Activated T-cell treated with anti-CD3 and anti-CD28 coated beads, Interleukin-2, amount 50 U/mL, for 24 hours (primary cell): ENCODE measurements around the gene EPB41L5.
"Not testable (repeated sequence)": the region's sequence is repeated elsewhere in the genome, so short reads cannot be mapped to it uniquely, and the experiment has no call there.

Source experiments
- DNase-seq: peaks from one replicate; pipeline ENCODE4 v3.0.0-alpha.2; 2020
- H3K27ac Mint-ChIP-seq: 2 replicates; pipeline ENCODE4 v1.8.0; 2020; ENCODE audit warnings: mild to moderate bottlenecking, mixed read lengths
- H3K27me3 Mint-ChIP-seq: 2 replicates; pipeline ENCODE4 v1.8.0; 2020; ENCODE audit warnings: mixed read lengths
- H3K36me3 Mint-ChIP-seq: 2 replicates; pipeline ENCODE4 v1.8.0; 2020; ENCODE audit warnings: low read depth, mixed read lengths
- H3K4me1 Mint-ChIP-seq: 2 replicates; pipeline ENCODE4 v1.8.0; 2020; ENCODE audit warnings: low read depth, mixed read lengths
- H3K4me3 Mint-ChIP-seq: 2 replicates; pipeline ENCODE4 v1.8.0; 2020; ENCODE audit warnings: mild to moderate bottlenecking, moderate library complexity, mixed read lengths
- H3K9me3 Mint-ChIP-seq: 2 replicates; pipeline ENCODE4 v1.8.0; 2020; ENCODE audit warnings: mixed read lengths

EPB41L5 gene

DNA sequence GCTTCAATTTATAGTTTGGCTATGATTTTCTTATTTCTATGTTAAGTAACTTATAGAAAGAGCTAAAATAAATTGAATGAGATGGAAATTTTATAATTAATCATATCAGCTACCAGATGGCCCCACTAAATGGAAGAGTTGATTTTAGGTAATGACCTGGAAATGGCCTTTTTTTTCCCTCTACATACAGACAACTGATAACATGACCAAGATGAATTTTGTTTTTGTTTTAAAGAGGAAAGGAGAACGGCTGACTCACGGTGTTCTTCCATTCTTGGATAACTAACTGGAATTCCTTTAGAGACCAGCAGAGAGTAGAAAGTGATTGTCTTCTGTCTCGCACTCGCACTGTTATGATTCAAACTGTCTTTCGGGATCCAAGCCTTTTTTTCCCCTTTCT lies 119.3 kb downstream of the EPB41L5 start:
- H3K4me3 Mint-ChIP-seq = no peak overlapping the region
- DNase-seq = no peak
- H3K27me3 Mint-ChIP-seq = no peaks in the 10 kb centered on the region
- no peak overlapping the region for H3K27ac Mint-ChIP-seq
- H3K4me1 Mint-ChIP-seq = no peaks in the 10 kb centered on the region
- peaks cover 33% of the 10 kb centered on the region for H3K36me3 Mint-ChIP-seq
- H3K9me3 Mint-ChIP-seq = peaks cover 3% of the 10 kb centered on the region

DNA sequence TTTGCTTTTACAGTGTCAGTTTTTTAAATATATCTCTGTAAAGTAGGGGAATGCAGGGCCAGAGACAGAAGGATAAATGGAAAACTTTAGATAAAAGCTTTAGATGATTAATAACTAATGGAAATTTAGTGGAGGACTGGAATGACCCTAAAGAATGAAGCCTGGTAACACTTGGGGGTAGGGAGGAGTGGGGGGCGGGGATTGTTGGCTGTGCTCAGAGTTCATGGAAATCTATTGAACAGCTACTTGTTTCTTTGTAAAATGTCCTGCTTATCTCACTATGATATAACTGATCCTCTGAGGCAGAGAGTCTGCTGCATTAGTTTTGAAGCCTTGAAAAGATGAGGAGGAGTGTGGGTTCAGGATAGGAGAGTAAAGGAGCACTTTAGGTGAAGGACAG lies 119.8 kb downstream of the EPB41L5 start:
- no peak for DNase-seq
- Mint-ChIP-seq H3K4me1 (no peaks in the 10 kb centered on the region), H3K36me3 (peaks cover 33% of the 10 kb centered on the region), H3K27ac (no peak overlapping the region), H3K9me3 (peaks cover 4% of the 10 kb centered on the region), H3K27me3 (no peaks in the 10 kb centered on the region), H3K4me3 (no peak overlapping the region)

DNA sequence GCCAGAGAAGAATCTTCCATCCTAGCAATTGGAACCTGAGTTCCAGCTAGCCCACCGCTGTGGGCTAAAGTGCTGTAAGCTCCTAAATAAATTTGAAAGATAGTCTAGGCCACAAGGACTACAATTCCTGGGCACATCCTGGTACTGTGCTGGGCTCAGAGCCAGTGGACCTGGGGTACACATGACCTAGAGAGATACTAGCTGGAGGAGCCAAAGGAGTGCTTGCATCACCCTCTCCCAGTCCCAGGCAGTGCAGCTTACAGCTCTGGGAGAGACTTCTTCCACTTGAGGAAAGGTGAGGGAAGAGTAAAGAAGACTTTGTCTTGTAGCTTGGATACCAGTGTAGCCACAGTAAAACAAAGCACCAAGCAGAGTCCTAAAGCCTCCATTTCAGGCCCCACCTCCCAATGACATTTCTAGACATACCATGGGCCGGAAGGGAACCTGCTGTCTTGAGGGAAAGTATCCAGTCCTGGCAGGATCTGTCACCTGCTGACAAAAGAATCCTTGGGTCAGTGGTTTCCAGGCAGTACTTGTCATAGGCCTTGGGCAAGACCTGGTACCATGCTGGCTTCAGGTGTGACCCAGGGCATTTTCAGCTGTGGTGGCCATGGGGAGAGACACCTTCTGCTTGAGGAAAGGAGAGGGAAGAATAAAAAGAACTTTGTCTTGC lies 120.8 kb downstream of the EPB41L5 start:
- Mint-ChIP-seq H3K27ac (no peak overlapping the region), H3K4me3 (no peak overlapping the region)

DNA sequence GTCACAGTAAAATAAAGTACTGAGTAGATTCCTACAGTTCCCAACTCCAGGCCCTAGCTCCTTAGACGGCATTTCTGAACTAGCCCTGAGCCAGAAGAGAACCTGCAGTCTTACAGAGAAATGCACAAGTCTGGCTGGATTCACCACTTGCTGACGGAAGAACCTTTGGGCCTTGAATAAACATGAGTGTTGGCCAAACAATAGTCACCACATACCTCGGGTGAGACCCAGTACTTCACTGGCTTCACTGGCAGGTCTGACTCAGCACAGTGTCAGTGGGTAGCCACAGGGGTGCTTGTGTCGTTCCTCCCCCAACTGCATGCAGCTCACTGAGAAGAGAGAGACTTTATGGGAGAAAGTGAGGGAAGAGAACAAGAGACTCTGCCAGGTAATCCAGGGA lies 121.4 kb downstream of the EPB41L5 start:
- Mint-ChIP-seq H3K36me3 (peaks cover 33% of the 10 kb centered on the region), H3K4me3 (no peak overlapping the region), H3K4me1 (no peaks in the 10 kb centered on the region), H3K27me3 (no peaks in the 10 kb centered on the region), H3K9me3 (peaks cover 4% of the 10 kb centered on the region), H3K27ac (no peak overlapping the region)
- no peak for DNase-seq

More for the DNA sequence above, 120.8 kb downstream of the EPB41L5 start:
- Mint-ChIP-seq H3K9me3 (peaks cover 4% of the 10 kb centered on the region), H3K27me3 (no peaks in the 10 kb centered on the region), H3K4me1 (no peaks in the 10 kb centered on the region), H3K36me3 (peaks cover 33% of the 10 kb centered on the region)
- no peak for DNase-seq

DNA sequence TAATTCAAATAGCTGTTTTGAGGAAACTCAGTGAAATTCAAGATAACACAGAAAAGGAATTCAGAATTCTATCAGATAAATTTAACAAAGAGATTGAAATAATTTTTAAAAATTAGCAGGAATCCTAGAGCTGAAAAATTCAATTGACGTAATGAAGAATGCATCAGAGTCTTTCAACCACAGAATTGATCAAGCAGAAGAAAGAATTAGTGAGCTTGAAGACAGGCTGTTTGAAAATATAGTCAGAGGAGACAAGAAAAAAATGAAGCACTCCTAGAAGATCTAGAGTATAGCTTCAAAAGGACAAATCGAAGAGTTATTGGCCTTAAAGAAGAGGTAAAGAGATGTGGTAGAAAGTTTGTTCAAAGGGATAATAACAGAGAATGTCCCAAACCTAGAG lies 122.1 kb downstream of the EPB41L5 start:
- H3K36me3 Mint-ChIP-seq = peaks cover 33% of the 10 kb centered on the region
- H3K4me3 Mint-ChIP-seq = not testable (repeated sequence)

DNA sequence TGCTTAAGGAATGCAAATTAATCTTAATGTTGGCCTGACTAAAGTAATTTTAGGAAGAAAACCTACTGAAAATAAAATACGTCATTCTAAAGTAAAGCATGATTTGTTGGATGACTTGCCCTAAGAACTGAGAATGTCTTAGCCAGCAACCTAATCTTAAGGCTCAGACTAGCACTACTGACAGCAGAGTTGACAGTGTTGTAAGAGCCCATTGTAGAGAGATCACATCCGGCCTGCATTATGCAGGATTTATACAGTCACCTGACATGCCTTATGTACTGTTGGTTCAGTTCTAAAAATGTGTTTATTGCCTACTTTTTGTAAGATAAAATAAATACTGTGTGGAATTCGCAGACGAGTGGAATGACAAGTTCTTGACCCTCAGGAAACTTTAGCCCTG lies 128.0 kb downstream of the EPB41L5 start:
- H3K9me3 Mint-ChIP-seq = peaks cover 1% of the 10 kb centered on the region
- no peak overlapping the region for H3K27ac Mint-ChIP-seq
- no peak for DNase-seq
- H3K36me3 Mint-ChIP-seq = no peaks in the 10 kb centered on the region
- H3K4me3 Mint-ChIP-seq = no peak overlapping the region
- H3K27me3 Mint-ChIP-seq = no peaks in the 10 kb centered on the region
- H3K4me1 Mint-ChIP-seq = no peaks in the 10 kb centered on the region

More for the DNA sequence above, 122.1 kb downstream of the EPB41L5 start:
- H3K27me3 Mint-ChIP-seq, H3K9me3 Mint-ChIP-seq, DNase-seq, H3K4me1 Mint-ChIP-seq, H3K27ac Mint-ChIP-seq: not testable (repeated sequence)

DNA sequence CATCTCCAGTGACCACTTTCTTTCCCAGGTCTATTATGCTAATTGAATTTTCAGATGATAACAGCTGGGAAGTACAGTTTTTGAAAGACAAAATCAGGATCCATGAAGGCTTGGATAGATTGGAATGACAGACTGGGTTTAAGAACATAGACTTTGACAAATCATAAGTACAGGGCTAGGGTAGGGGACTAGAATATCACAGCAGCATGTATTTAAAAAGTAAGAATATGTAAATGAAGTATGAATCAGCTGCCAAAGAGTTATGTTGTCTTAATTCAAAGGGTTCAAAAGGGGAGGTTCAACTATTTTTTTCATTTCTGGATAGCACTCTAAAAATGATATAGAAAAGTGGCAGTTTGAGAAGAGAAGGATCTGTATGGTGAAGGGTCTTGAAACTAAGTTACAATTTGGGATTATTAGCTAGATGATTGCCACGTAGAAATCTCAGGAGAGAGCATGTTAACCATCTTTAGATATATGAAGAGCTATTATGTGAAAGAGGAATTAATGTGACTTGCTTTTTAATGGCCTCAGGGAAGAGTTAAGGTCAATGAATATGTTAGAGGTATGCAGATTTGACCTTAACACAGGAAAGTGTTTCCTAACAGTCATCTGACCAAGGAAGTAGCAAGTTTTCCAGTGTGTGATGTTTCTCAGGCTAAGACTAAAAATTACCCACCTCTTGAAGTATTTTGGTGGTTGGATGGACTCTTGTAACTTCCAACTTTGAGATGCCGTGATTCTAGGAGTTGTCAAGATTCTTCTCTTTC lies 128.6 kb downstream of the EPB41L5 start:
- no peak for DNase-seq
- H3K9me3 Mint-ChIP-seq = peaks cover 1% of the 10 kb centered on the region
- H3K36me3 Mint-ChIP-seq = no peaks in the 10 kb centered on the region
- H3K27me3 Mint-ChIP-seq = no peaks in the 10 kb centered on the region
- H3K4me1 Mint-ChIP-seq = no peaks in the 10 kb centered on the region
- H3K27ac Mint-ChIP-seq = no peak overlapping the region
- H3K4me3 Mint-ChIP-seq = no peak overlapping the region

DNA sequence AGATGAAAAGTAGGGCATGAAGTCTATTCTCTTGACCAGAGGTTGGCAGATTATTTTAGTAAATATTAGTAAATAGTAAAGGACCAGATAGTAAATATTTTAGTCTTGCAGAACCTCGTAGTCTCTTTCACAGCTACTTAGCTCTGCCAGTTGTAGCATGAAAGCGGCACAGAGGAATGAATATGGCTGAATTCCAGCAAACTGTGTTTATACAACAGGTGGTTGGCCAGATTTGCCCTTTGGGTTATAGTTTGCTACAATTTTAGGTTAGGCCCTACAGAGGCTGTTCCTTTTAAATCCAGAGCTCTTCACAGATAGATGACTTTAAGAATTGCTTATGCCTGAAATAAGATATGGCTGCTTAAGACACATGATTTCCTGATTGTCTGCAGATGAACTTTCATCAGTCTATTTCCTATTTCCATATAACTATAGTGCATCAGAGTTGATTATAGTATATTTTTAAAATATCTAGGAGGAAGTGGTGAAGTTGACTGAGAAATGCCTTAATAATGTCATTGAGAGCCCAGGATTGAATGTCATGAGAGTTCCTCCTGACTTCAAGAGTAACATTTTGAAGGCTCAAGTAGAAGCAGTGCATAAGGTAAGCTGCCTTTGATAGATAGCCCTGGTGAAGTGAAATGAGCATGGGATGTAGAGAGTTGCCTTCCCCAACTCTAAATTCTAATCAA lies 129.8 kb downstream of the EPB41L5 start:
- Mint-ChIP-seq H3K36me3 (no peaks in the 10 kb centered on the region), H3K27ac (no peak overlapping the region), H3K4me1 (no peaks in the 10 kb centered on the region), H3K27me3 (no peaks in the 10 kb centered on the region), H3K4me3 (no peak overlapping the region), H3K9me3 (no peaks in the 10 kb centered on the region)
- no peak for DNase-seq

DNA sequence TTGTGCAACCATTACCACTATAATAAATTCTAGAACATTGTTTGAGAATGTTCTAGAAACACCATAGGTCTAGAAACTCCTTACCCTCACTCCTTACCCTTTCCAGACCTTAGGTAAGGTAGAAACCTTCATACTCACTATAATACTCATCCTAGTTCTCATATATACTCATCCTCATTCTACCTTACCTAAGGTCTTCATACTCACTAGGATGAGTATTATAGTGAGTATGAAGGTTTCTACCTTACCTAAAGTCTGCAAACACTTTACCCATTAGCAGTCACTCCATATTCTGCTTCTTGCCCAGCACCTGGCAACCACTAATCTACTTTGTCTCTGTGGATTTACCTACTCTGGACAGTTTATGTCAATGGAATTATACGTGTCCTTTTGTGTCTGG lies 135.4 kb downstream of the EPB41L5 start:
- H3K27ac Mint-ChIP-seq = no peak overlapping the region
- H3K4me3 Mint-ChIP-seq = no peak overlapping the region
- peaks cover 5% of the 10 kb centered on the region for H3K9me3 Mint-ChIP-seq
- DNase-seq = no peak
- H3K4me1 Mint-ChIP-seq = no peaks in the 10 kb centered on the region
- H3K27me3 Mint-ChIP-seq = no peaks in the 10 kb centered on the region
- H3K36me3 Mint-ChIP-seq = peaks cover 24% of the 10 kb centered on the region

DNA sequence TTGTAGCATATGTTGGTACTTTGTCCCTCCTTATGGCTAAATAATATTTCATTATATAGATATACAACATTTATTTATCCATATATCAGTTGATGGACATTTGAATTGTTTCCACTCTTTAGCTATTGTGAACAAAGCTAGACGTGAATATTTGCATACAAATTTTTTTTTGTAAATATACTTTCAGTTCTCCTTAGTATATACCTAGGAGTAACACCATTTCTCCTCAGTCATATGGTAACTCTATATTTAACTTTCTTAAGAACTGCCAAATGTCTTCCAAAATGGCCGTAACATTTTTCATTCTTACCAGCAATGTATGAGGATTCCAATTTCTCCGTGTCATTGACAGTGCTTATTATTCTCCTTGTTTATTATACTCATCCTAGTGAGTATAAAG lies 135.8 kb downstream of the EPB41L5 start:
- peaks cover 24% of the 10 kb centered on the region for H3K36me3 Mint-ChIP-seq
- no peak overlapping the region for H3K4me3 Mint-ChIP-seq
- no peak for DNase-seq
- H3K9me3 Mint-ChIP-seq = peaks cover 5% of the 10 kb centered on the region
- no peak overlapping the region for H3K27ac Mint-ChIP-seq
- H3K27me3 Mint-ChIP-seq = no peaks in the 10 kb centered on the region
- no peaks in the 10 kb centered on the region for H3K4me1 Mint-ChIP-seq

DNA sequence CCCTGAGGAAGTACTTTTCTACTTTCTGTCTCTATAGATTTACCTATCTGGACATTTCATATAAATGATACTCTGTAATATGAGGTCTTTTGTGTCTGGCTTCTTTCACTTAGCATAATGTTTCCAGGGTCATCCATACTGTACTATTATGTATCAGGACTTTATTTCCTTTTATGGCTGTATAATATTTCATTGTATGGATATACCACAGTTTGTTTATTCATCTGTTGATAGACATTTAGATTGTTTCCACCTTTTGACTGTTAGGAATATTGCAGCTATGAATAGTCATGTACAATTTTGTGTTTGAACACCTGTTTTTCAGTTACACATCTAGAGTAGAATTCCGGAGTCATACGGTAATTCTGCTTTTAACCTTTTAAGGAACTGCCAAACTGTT lies 136.5 kb downstream of the EPB41L5 start:
- DNase-seq = no peak
- Mint-ChIP-seq H3K4me1 (no peaks in the 10 kb centered on the region), H3K27me3 (no peaks in the 10 kb centered on the region), H3K9me3 (peaks cover 5% of the 10 kb centered on the region), H3K36me3 (peaks cover 24% of the 10 kb centered on the region), H3K4me3 (no peak overlapping the region), H3K27ac (no peak overlapping the region)

DNA sequence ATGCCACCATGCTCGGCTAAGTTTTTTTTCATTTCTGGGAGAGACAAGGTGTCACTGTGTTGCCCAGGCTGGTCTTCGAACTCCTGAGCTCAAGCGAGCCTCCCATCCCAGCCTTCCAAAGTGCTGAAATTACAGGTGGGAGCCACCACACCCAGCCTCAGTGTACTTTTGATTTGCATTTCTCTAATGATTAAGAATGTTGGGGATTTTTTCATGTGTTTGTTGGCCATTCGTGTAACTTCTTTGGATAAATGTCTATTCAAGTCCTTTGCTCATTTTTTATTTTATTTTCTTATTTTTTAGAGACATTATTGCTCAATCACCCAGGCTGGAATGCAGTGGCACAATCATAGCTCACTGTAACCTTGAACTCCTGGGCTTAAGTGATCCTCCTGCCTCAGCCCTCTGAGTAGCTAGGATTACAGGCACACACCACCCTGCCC lies 137.2 kb downstream of the EPB41L5 start:
- Mint-ChIP-seq H3K4me3 (no peak overlapping the region), H3K9me3 (peaks cover 6% of the 10 kb centered on the region), H3K4me1 (no peaks in the 10 kb centered on the region), H3K27ac (no peak overlapping the region), H3K36me3 (peaks cover 25% of the 10 kb centered on the region), H3K27me3 (no peaks in the 10 kb centered on the region)
- DNase-seq = no peak

DNA sequence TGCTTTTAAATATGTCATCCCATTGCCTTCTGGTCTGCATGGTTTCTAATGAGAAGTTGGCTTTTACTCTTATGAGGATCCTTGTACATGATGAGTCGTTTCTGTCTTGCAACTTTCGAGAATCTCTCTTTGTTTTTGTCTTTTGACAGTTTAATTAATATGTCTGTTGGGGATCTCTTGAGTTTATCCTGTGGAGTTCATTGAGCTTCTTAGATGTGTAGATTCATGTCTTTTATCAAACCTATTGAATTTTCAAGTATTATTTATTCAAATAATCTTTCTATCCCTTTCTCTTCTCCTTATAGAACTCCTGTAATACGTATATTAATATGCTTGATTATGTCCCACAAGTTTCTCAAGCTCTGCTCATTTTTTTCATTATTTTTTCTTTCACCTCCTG lies 142.4 kb downstream of the EPB41L5 start:
- peaks cover 21% of the 10 kb centered on the region for H3K36me3 Mint-ChIP-seq
- H3K4me3 Mint-ChIP-seq = no peak overlapping the region
- no peak overlapping the region for H3K27ac Mint-ChIP-seq
- peaks cover 3% of the 10 kb centered on the region for H3K9me3 Mint-ChIP-seq
- no peaks in the 10 kb centered on the region for H3K27me3 Mint-ChIP-seq
- no peak for DNase-seq
- H3K4me1 Mint-ChIP-seq = no peaks in the 10 kb centered on the region

DNA sequence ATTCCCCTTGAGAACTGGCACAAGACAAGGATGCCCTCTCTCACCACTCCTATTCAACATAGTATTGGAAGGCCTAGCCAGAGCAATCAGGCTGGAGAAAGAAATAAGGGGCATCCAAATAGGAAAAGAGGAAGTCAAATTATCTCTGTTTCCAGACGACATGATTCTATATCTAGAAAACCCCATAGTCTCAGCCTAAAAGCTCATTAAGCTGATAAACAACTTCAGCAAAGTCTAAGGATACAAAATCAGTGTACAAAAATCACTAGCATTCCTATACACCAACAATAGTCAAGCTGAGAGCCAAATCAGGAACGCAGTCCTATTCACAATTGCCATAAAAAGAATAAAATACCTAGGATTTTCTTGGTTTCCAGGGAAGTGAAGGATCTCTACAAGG lies 145.8 kb downstream of the EPB41L5 start:
- H3K4me1 Mint-ChIP-seq, H3K27ac Mint-ChIP-seq, H3K36me3 Mint-ChIP-seq, H3K4me3 Mint-ChIP-seq, H3K27me3 Mint-ChIP-seq, H3K9me3 Mint-ChIP-seq, DNase-seq: not testable (repeated sequence)

DNA sequence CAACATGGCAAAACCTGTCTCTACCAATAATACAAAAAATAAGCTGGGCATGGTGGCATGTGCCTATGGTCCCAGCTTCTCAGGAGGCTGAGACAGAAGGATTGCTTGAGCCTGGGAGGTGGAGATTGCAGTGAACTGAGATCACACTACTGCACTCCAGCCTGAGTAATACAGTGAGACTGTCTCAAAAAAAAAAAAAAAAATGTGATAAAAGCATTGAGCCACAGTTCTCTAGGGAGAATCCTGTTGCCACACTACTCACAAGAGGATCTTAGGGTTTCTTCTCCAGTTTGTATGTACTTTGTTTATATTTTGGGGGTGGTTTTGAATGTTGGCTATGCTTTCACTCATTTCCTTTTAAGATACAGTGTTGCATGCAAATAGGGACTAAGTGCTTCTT lies 148.3 kb downstream of the EPB41L5 start:
- Mint-ChIP-seq H3K4me3 (no peak overlapping the region), H3K4me1 (no peaks in the 10 kb centered on the region), H3K27me3 (no peaks in the 10 kb centered on the region), H3K27ac (no peak overlapping the region), H3K9me3 (no peaks in the 10 kb centered on the region), H3K36me3 (peaks cover 3% of the 10 kb centered on the region)
- no peak for DNase-seq
